Natural killer cell (primary cell): Measurements from ENCODE around the gene CDYL2. TPM values are rescaled to one million over a fixed set of nuclear protein-coding genes. Genes with fewer than 3 reads are reported as not detected.

ENCODE experiments used
- ATAC-seq, 3 donors: fragments of 150-1000 bp in 2 of 3; fragments of 200-7000 bp in 1 of 3; cut with Tn5 transposase; 1 replicate in 1 of 3; 2 replicates in 2 of 3; pipeline ENCODE4 v1.10.0; 2021; ENCODE audit warnings: mild to moderate bottlenecking in 2 of 3, moderate library complexity in 2 of 3
- DNase-seq, 2 donors: peaks; one replicate each; pipeline versions ENCODE4 v3.0.0 to v3.0.0-alpha.2; 2013 to 2021; ENCODE audit warnings: mixed read lengths in 1 of 2
- H3K27ac ChIP-seq: one replicate; pipeline ENCODE4 v1.5.1; 2013; ENCODE audit warnings: mild to moderate bottlenecking, low read length
- H3K27me3 ChIP-seq: one replicate; pipeline ENCODE4 v1.6.1; 2013; ENCODE audit warnings: low read length; ENCODE audit not compliant: control insufficient read depth, insufficient read depth
- H3K36me3 ChIP-seq: one replicate; pipeline ENCODE4 v1.6.1; 2013; ENCODE audit warnings: low read length; ENCODE audit not compliant: control insufficient read depth, insufficient read depth
- H3K4me1 ChIP-seq: one replicate; pipeline ENCODE4 v1.6.1; 2013; ENCODE audit warnings: low read length; ENCODE audit not compliant: control insufficient read depth, insufficient read depth
- H3K4me3 ChIP-seq: one replicate; pipeline ENCODE4 v1.5.1; 2013; ENCODE audit warnings: low read length
- H3K9me3 ChIP-seq: one replicate; pipeline ENCODE4 v1.6.1; 2013; ENCODE audit warnings: low read length; ENCODE audit not compliant: control insufficient read depth, insufficient read depth
- H3K27ac Mint-ChIP-seq, 2 donors: one replicate each; pipeline ENCODE4 v1.8.0; 2022; ENCODE audit warnings: mild to moderate bottlenecking in 2 of 2, mixed read lengths in 2 of 2, moderate library complexity in 1 of 2
- H3K27me3 Mint-ChIP-seq, 2 donors: one replicate each; pipeline ENCODE4 v1.8.0; 2022; ENCODE audit warnings: low read depth in 2 of 2, mixed read lengths in 2 of 2
- H3K36me3 Mint-ChIP-seq: one replicate; pipeline ENCODE4 v1.8.0; 2022; ENCODE audit warnings: mixed read lengths
- H3K4me1 Mint-ChIP-seq, 2 donors: one replicate each; pipeline ENCODE4 v1.8.0; 2022; ENCODE audit warnings: mixed read lengths in 2 of 2
- H3K4me3 Mint-ChIP-seq: one replicate; pipeline ENCODE4 v1.8.0; 2022; ENCODE audit warnings: mild to moderate bottlenecking, moderate library complexity, mixed read lengths
- H3K9me3 Mint-ChIP-seq, 2 donors: one replicate each; pipeline ENCODE4 v1.8.0; 2022; ENCODE audit warnings: mixed read lengths in 2 of 2
- CTCF ChIP-seq: fragments of 200-600 bp; IDR thresholded peaks from one replicate; pipeline ENCODE4 v1.8.0; 2022; ENCODE audit warnings: antibody characterized with exemption
- WGBS: methylation state at CpG from one replicate; pipeline ENCODE4 v1.1.7; 2013; ENCODE audit warnings: missing lambda C conversion rate; ENCODE audit not compliant: insufficient coverage; 5-methylcytosine and 5-hydroxymethylcytosine counted together
- intact Hi-C: fragments of 100-400 bp; cut with micrococcal nuclease; formaldehyde crosslinking; loops from one replicate; pipeline ENCODE4 v1.14.2; 2022
- total RNA-seq, 4 donors: library from RNA; stranded (reverse); fragments of 120-200 nt in 1 of 4; gene quantifications; one replicate each; pipeline versions ENCODE4 v1.2.3 to v1.2.4, GENCODE V29; 2013 to 2022

Gene CDYL2
- total RNA-seq, 3 donors from 2014 or later (not counting 1 experiment from before 2014, with no cell fraction given): 2.7 to 14.5 (median 3.4) TPM

- Mint-ChIP-seq H3K4me3 (no peak overlapping the region), H3K9me3 (no peaks in the 10 kb centered on the region), H3K4me1 (peaks cover 0 to 6% of the 10 kb centered on the region in 2 donors), H3K36me3 (no peaks in the 10 kb centered on the region), H3K27me3 (no peaks in the 10 kb centered on the region), H3K27ac (no peak overlapping the region)
- WGBS: 84% methylated on average over 5 of the region's 8 CpGs
- Histone ChIP-seq H3K4me1 (no peaks in the 10 kb centered on the region), H3K27ac (no peak overlapping the region), H3K4me3 (no peak overlapping the region), H3K27me3 (no peaks in the 10 kb centered on the region), H3K9me3 (no peaks in the 10 kb centered on the region), H3K36me3 (no peaks in the 10 kb centered on the region)
- TF ChIP-seq CTCF: no peak
- ATAC-seq (no peak), DNase-seq (no peak)
- intact Hi-C loops: no loop called here
These were observed 199.6 kb downstream of the CDYL2 start for GRCh38 chr16:80604600-80605355.

- no peaks in the 10 kb centered on the region for H3K27me3 ChIP-seq
- H3K36me3 ChIP-seq: no peaks in the 10 kb centered on the region
- Mint-ChIP-seq H3K4me1 (peaks cover 0 to 6% of the 10 kb centered on the region in 2 donors), H3K9me3 (no peaks in the 10 kb centered on the region), H3K27me3 (no peaks in the 10 kb centered on the region), H3K36me3 (no peaks in the 10 kb centered on the region), H3K4me3 (no peak overlapping the region), H3K27ac (no peak overlapping the region)
- H3K4me1 ChIP-seq: no peaks in the 10 kb centered on the region
- H3K4me3 ChIP-seq: no peak overlapping the region
- intact Hi-C loops: no loop called here
- TF ChIP-seq CTCF: no peak
- no peaks in the 10 kb centered on the region for H3K9me3 ChIP-seq
- ATAC-seq: no peak
- no peak overlapping the region for H3K27ac ChIP-seq
- DNase-seq: no peak
These were observed 201.5 kb downstream of the CDYL2 start for GRCh38 chr16:80602894-80603293.

- H3K4me1 Mint-ChIP-seq: peaks cover 0 to under 1% of the 10 kb centered on the region in 2 donors
- no peaks in the 10 kb centered on the region for H3K9me3 ChIP-seq
- TF ChIP-seq CTCF: no peak
- no peak overlapping the region for H3K4me3 ChIP-seq
- H3K4me1 ChIP-seq: no peaks in the 10 kb centered on the region
- H3K27me3 ChIP-seq: no peaks in the 10 kb centered on the region
- H3K4me3 Mint-ChIP-seq: no peak overlapping the region
- H3K27me3 Mint-ChIP-seq: peaks cover 0 to 8% of the 10 kb centered on the region in 2 donors
- ATAC-seq: no peak
- H3K36me3 Mint-ChIP-seq: no peaks in the 10 kb centered on the region
- no peak overlapping the region for H3K27ac ChIP-seq
- no peak for DNase-seq
- H3K9me3 Mint-ChIP-seq: peaks cover 3 to 8% of the 10 kb centered on the region in 2 donors
- no peak overlapping the region for H3K27ac Mint-ChIP-seq
- 91% methylated on average over 4 of the region's 4 CpGs for WGBS
- no peaks in the 10 kb centered on the region for H3K36me3 ChIP-seq
- intact Hi-C loops: no loop called here
These were observed 203.2 kb downstream of the CDYL2 start for GRCh38 chr16:80601182-80601581.

- Mint-ChIP-seq H3K4me3 (no peak overlapping the region), H3K27ac (no peak overlapping the region), H3K9me3 (peaks cover 5 to 12% of the 10 kb centered on the region in 2 donors), H3K36me3 (no peaks in the 10 kb centered on the region), H3K4me1 (no peaks in the 10 kb centered on the region), H3K27me3 (peaks cover 2 to 10% of the 10 kb centered on the region in 2 donors)
- intact Hi-C loops: no loop called here
- H3K4me1 ChIP-seq: no peaks in the 10 kb centered on the region
- H3K4me3 ChIP-seq: no peak overlapping the region
- no peaks in the 10 kb centered on the region for H3K36me3 ChIP-seq
- no peak for TF ChIP-seq CTCF
- no peaks in the 10 kb centered on the region for H3K9me3 ChIP-seq
- no peaks in the 10 kb centered on the region for H3K27me3 ChIP-seq
- no peak overlapping the region for H3K27ac ChIP-seq
- DNase-seq (no peak), ATAC-seq (no peak)
- 92% methylated on average over 3 of the region's 3 CpGs for WGBS
These were observed 204.9 kb downstream of the CDYL2 start for GRCh38 chr16:80599466-80599865.
